ENCODE measurements around the gene CYP2J2.

- TF ChIP-seq, protein P1, sequence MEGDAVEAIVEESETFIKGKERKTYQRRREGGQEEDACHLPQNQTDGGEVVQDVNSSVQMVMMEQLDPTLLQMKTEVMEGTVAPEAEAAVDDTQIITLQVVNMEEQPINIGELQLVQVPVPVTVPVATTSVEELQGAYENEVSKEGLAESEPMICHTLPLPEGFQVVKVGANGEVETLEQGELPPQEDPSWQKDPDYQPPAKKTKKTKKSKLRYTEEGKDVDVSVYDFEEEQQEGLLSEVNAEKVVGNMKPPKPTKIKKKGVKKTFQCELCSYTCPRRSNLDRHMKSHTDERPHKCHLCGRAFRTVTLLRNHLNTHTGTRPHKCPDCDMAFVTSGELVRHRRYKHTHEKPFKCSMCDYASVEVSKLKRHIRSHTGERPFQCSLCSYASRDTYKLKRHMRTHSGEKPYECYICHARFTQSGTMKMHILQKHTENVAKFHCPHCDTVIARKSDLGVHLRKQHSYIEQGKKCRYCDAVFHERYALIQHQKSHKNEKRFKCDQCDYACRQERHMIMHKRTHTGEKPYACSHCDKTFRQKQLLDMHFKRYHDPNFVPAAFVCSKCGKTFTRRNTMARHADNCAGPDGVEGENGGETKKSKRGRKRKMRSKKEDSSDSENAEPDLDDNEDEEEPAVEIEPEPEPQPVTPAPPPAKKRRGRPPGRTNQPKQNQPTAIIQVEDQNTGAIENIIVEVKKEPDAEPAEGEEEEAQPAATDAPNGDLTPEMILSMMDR (optimal IDR thresholded peaks at IDR 0.05 in 1 of 3, IDR thresholded peaks at IDR 0.05 in 1 of 3, conservative IDR thresholded peaks at IDR 0.05 in 1 of 3; ENCODE audit: extremely low read depth in 1 of 3, insufficient read depth in 2 of 3, low read length in 3 of 3) = no peak
- no peak for TF ChIP-seq EZH2 (IDR thresholded peaks at IDR 0.05; ENCODE audit: low read length)
Measured at GRCh38 chr1:59879996-59880505, 46.5 kb downstream of the CYP2J2 start.

Data from keratinocyte (primary cell).